H9 (cell line): ENCODE data around the gene ELP1. TPM values are rescaled to one million over a fixed set of nuclear protein-coding genes. Genes with fewer than 3 reads are reported as not detected.

ENCODE experiments used
- DNase-seq: peaks from one replicate; pipeline ENCODE4 v3.0.0-alpha.2; 2017
- H2AFZ ChIP-seq: one replicate; pipeline ENCODE4 v1.6.1; 2013; ENCODE audit warnings: mild to moderate bottlenecking, low read length, control low read depth, moderate library complexity
- H2AK5ac ChIP-seq: 2 replicates; pipeline ENCODE4 v1.6.1; 2013; ENCODE audit warnings: low read length, control low read depth, mixed read lengths; ENCODE audit not compliant: insufficient read length
- H2BK120ac ChIP-seq: one replicate; pipeline ENCODE4 v1.6.1; 2013; ENCODE audit warnings: low read depth, mild to moderate bottlenecking, low read length, control low read depth, inconsistent platforms; ENCODE audit not compliant: poor library complexity, severe bottlenecking
- H2BK12ac ChIP-seq: 2 replicates; pipeline ENCODE4 v1.6.1; 2013; ENCODE audit warnings: low read length, control low read depth, mixed read lengths, low read depth; ENCODE audit not compliant: insufficient read length
- H2BK15ac ChIP-seq: 2 replicates; pipeline ENCODE4 v1.6.1; 2013; ENCODE audit warnings: low read depth, low read length, control low read depth
- H2BK20ac ChIP-seq: one replicate; pipeline ENCODE4 v1.6.1; 2013; ENCODE audit warnings: low read depth, mild to moderate bottlenecking, low read length, control low read depth, inconsistent platforms; ENCODE audit not compliant: poor library complexity, severe bottlenecking
- H2BK5ac ChIP-seq: 2 replicates; pipeline ENCODE4 v1.6.1; 2013; ENCODE audit warnings: low read length, control low read depth, mixed read lengths; ENCODE audit not compliant: insufficient read length
- H3K14ac ChIP-seq: 2 replicates; pipeline ENCODE4 v1.6.1; 2013; ENCODE audit warnings: low read length, control low read depth; ENCODE audit not compliant: insufficient read depth
- H3K18ac ChIP-seq: 2 replicates; pipeline ENCODE4 v1.6.1; 2013; ENCODE audit warnings: low read depth, mild to moderate bottlenecking, mixed read lengths, low read length, control low read depth; ENCODE audit not compliant: insufficient read length
- H3K23ac ChIP-seq: 2 replicates; pipeline ENCODE4 v1.6.1; 2013; ENCODE audit warnings: low read length, control low read depth, mixed read lengths, low read depth; ENCODE audit not compliant: insufficient read length
- H3K23me2 ChIP-seq: 2 replicates; pipeline ENCODE4 v1.6.1; 2013; ENCODE audit warnings: low read depth, mild to moderate bottlenecking, mixed read lengths, low read length, control low read depth; ENCODE audit not compliant: insufficient read length, poor library complexity, severe bottlenecking
- H3K27ac ChIP-seq: 2 replicates; pipeline ENCODE4 v1.5.1; 2013; ENCODE audit warnings: low read length, control low read depth, mixed read lengths, low read depth; ENCODE audit not compliant: insufficient read length
- H3K27me3 ChIP-seq: 2 replicates; pipeline ENCODE4 v1.6.1; 2013; ENCODE audit warnings: low read length, control low read depth, inconsistent platforms; ENCODE audit not compliant: insufficient read depth
- H3K4ac ChIP-seq: 2 replicates; pipeline ENCODE4 v1.6.1; 2013; ENCODE audit warnings: low read depth, mild to moderate bottlenecking, control low read depth, inconsistent platforms, low read length, moderate library complexity
- H3K4me1 ChIP-seq: 2 replicates; pipeline ENCODE4 v1.6.1; 2013; ENCODE audit warnings: low read length, control low read depth, inconsistent platforms; ENCODE audit not compliant: insufficient read depth
- H3K4me2 ChIP-seq: 2 replicates; pipeline ENCODE4 v1.6.1; 2013; ENCODE audit warnings: low read length, control low read depth, mixed read lengths; ENCODE audit not compliant: insufficient read length, insufficient read depth
- H3K56ac ChIP-seq: 2 replicates; pipeline ENCODE4 v1.6.1; 2013; ENCODE audit warnings: low read depth, mild to moderate bottlenecking, mixed read lengths, low read length, control low read depth; ENCODE audit not compliant: insufficient read length
- H3K79me1 ChIP-seq: 2 replicates; pipeline ENCODE4 v1.6.1; 2013; ENCODE audit warnings: low read depth, mild to moderate bottlenecking, moderate library complexity, low read length, control low read depth, inconsistent platforms; ENCODE audit not compliant: insufficient read depth, poor library complexity, severe bottlenecking
- H3K79me2 ChIP-seq: 2 replicates; pipeline ENCODE4 v1.6.1; 2013; ENCODE audit warnings: low read length, control low read depth, inconsistent platforms; ENCODE audit not compliant: insufficient read depth
- H3K9ac ChIP-seq: 2 replicates; pipeline ENCODE4 v1.6.1; 2013; ENCODE audit warnings: low read length, control low read depth, mixed read lengths; ENCODE audit not compliant: insufficient read length; ENCODE audit errors: extremely low read depth
- H3K9me3 ChIP-seq: one replicate; pipeline ENCODE4 v1.6.1; 2013; ENCODE audit warnings: low read depth, low read length, inconsistent platforms; ENCODE audit not compliant: control insufficient read depth
- H3T11ph ChIP-seq: one replicate; pipeline ENCODE4 v1.6.1; 2013; ENCODE audit warnings: mild to moderate bottlenecking, low read length, control low read depth, inconsistent platforms
- H4K20me1 ChIP-seq: one replicate; pipeline ENCODE4 v1.6.1; 2013; ENCODE audit not compliant: control insufficient read depth, insufficient read length, insufficient read depth
- H4K5ac ChIP-seq: 2 replicates; pipeline ENCODE4 v1.6.1; 2013; ENCODE audit warnings: low read depth, mild to moderate bottlenecking, mixed read lengths, low read length, control low read depth; ENCODE audit not compliant: insufficient read length
- H4K8ac ChIP-seq: replicated peaks from 2 replicates; pipeline ENCODE4 v1.6.1; 2013; ENCODE audit warnings: low read length, control low read depth, mixed read lengths, low read depth; ENCODE audit not compliant: insufficient read length
- H4K91ac ChIP-seq: 2 replicates; pipeline ENCODE4 v1.6.1; 2013; ENCODE audit warnings: low read depth, mild to moderate bottlenecking, moderate library complexity, mixed read lengths, low read length, control low read depth; ENCODE audit not compliant: insufficient read length
- H3K27ac Mint-ChIP-seq, 3 experiments: 2 replicates in 2 of 3; 3 replicates in 1 of 3; pipeline ENCODE4 v1.8.0; 2020 to 2021; ENCODE audit warnings: mixed read lengths in 3 of 3, mild to moderate bottlenecking in 1 of 3, moderate library complexity in 1 of 3
- H3K27me3 Mint-ChIP-seq: 2 replicates; pipeline ENCODE4 v1.8.0; 2021; ENCODE audit warnings: low read depth, mild to moderate bottlenecking, moderate library complexity, mixed read lengths
- H3K36me3 Mint-ChIP-seq, 3 experiments: 2 replicates in 2 of 3; 3 replicates in 1 of 3; pipeline ENCODE4 v1.8.0; 2020 to 2021; ENCODE audit warnings: low read depth in 3 of 3, mixed read lengths in 3 of 3; ENCODE audit not compliant: insufficient read depth in 1 of 3
- H3K4me1 Mint-ChIP-seq, 2 experiments: 2 replicates each; pipeline ENCODE4 v1.8.0; 2020; ENCODE audit warnings: mixed read lengths in 2 of 2
- H3K4me3 Mint-ChIP-seq, 2 experiments: 2 replicates in 1 of 2; 3 replicates in 1 of 2; pipeline ENCODE4 v1.8.0; 2020 to 2021; ENCODE audit warnings: mild to moderate bottlenecking in 2 of 2, mixed read lengths in 2 of 2, moderate library complexity in 1 of 2
- H3K9me3 Mint-ChIP-seq, 2 experiments: 2 replicates in 1 of 2; 3 replicates in 1 of 2; pipeline ENCODE4 v1.8.0; 2020; ENCODE audit warnings: mild to moderate bottlenecking in 2 of 2, mixed read lengths in 2 of 2, moderate library complexity in 1 of 2
- CTCF ChIP-seq: fragments of 200-600 bp; sonication (generic); conservative IDR thresholded peaks from 3 replicates; pipeline ENCODE4 v1.8.0; 2021; ENCODE audit warnings: antibody characterized with exemption, mild to moderate bottlenecking
- WGBS: extraction: QIAGEN DNeasy Blood & Tissue Kit; methylation state at CpG from one replicate; pipeline ENCODE4 v1.1.7; 2013; ENCODE audit warnings: missing lambda C conversion rate, low lambda C conversion rate, mixed read lengths; ENCODE audit not compliant: insufficient read length; ENCODE audit errors: extremely low coverage; 5-methylcytosine and 5-hydroxymethylcytosine counted together
- total RNA-seq: library from RNA; stranded (reverse); gene quantifications from 2 replicates; pipeline ENCODE4 v1.2.1, GENCODE V29; 2021

The ELP1 gene
- total RNA-seq, 1 experiment from 2014 or later, result 38.7 TPM

DNA sequence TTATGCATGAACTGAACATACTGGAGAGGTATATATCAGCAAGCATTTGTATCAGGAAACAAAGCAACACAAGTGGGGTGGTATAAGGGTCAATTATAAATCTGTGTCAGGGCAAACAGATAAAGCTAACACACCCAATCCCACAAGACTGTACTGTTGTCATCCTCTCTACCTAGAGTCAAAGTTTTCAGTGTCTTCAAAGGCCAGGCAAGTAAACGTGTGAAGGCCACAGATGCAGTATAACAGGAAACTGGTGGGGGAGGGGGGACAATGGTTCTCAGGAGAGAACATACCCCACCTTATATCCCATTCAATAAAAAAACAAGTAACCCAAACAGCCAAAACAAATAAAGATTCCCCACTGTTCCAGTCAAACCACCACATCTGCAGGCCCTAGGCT is 22.1 kb downstream of the ELP1 start:
- no peak overlapping the region for H4K5ac ChIP-seq
- H3K27ac ChIP-seq, result no peak overlapping the region
- H3K27me3 ChIP-seq, result no peaks in the 10 kb centered on the region
- H3K36me3 Mint-ChIP-seq, result peaks cover 19 to 75% (median 54%) of the 10 kb centered on the region in 3 experiments; a peak in 6 of 7 replicates
- H3K27me3 Mint-ChIP-seq, result no peaks in the 10 kb centered on the region
- H3K14ac ChIP-seq, result no peak overlapping the region
- H3K27ac Mint-ChIP-seq, result no peak overlapping the region
- no peak overlapping the region for H3K4me3 Mint-ChIP-seq
- DNase-seq, result no peak
- no peak overlapping the region for H2BK15ac ChIP-seq
- no peak overlapping the region for H4K8ac ChIP-seq
- H2BK20ac ChIP-seq, result no peak overlapping the region
- H3K79me1 ChIP-seq, result no peaks in the 10 kb centered on the region
- no peaks in the 10 kb centered on the region for H3K9me3 ChIP-seq
- no peak for TF ChIP-seq CTCF
- H3K9ac ChIP-seq, result no peak overlapping the region
- no peak overlapping the region for H2BK120ac ChIP-seq
- no peaks in the 10 kb centered on the region for H3K9me3 Mint-ChIP-seq
- no CpG with 5 or more reads among the region's 1 CpG for WGBS
- H4K20me1 ChIP-seq, result no peaks in the 10 kb centered on the region
- no peak overlapping the region for H3K4me2 ChIP-seq
- H3K4me1 Mint-ChIP-seq, result no peaks in the 10 kb centered on the region
- no peak overlapping the region for H3K4ac ChIP-seq
- no peak overlapping the region for H3K56ac ChIP-seq
- no peak overlapping the region for H3K18ac ChIP-seq
- H2AFZ ChIP-seq, result no peak overlapping the region
- H2BK5ac ChIP-seq, result no peak overlapping the region
- no peaks in the 10 kb centered on the region for H3K4me1 ChIP-seq
- no peak overlapping the region for H4K91ac ChIP-seq
- H3T11ph ChIP-seq, result no peak overlapping the region
- no peak overlapping the region for H3K23ac ChIP-seq
- H2AK5ac ChIP-seq, result no peak overlapping the region
- H3K23me2 ChIP-seq, result no peaks in the 10 kb centered on the region
- H2BK12ac ChIP-seq, result no peak overlapping the region
- H3K79me2 ChIP-seq, result no peaks in the 10 kb centered on the region
